SJCRH30 (cell line): ENCODE data around the gene NEUROG2. TPM values are rescaled to one million over a fixed set of nuclear protein-coding genes. Genes with fewer than 3 reads are reported as not detected.

Experiments used
- DNase-seq, 2 experiments: peaks; one replicate each; pipeline ENCODE4 v3.0.0-alpha.2; 2015 to 2020
- H3K27ac ChIP-seq: fragments of 250-450 bp; sonication (Bioruptor Pico); 2 replicates; pipeline ENCODE4 v1.5.1; 2020; ENCODE audit warnings: mild to moderate bottlenecking, moderate library complexity
- H3K27me3 ChIP-seq: fragments of 250-450 bp; sonication (Bioruptor Pico); 2 replicates; pipeline ENCODE4 v1.5.1; 2020; ENCODE audit warnings: mild to moderate bottlenecking, moderate library complexity
- H3K36me3 ChIP-seq: fragments of 250-450 bp; sonication (Bioruptor Pico); 2 replicates; pipeline ENCODE4 v1.5.1; 2020; ENCODE audit warnings: mild to moderate bottlenecking, moderate library complexity
- H3K4me1 ChIP-seq: fragments of 250-450 bp; sonication (Bioruptor Pico); 2 replicates; pipeline ENCODE4 v1.5.1; 2020; ENCODE audit warnings: mild to moderate bottlenecking, moderate library complexity
- H3K4me3 ChIP-seq: fragments of 250-450 bp; sonication (Bioruptor Pico); 2 replicates; pipeline ENCODE4 v1.5.1; 2020; ENCODE audit warnings: mild to moderate bottlenecking, moderate library complexity
- H3K9me3 ChIP-seq: fragments of 250-450 bp; sonication (Bioruptor Pico); replicated peaks from 2 replicates; pipeline ENCODE4 v1.5.1; 2020; ENCODE audit warnings: mild to moderate bottlenecking, moderate library complexity
- total RNA-seq: library from RNA; depleted of rRNA; stranded (reverse); fragments of >200 nt; shearing (Covaris generic); gene quantifications from 2 replicates; pipeline ENCODE4 v1.2.3, GENCODE V29; 2014; rRNA removed

The NEUROG2 gene
- total RNA-seq, 1 experiment from 2014 or later, result 0.55 TPM

GRCh38 chr4:112473985-112474384, 42.0 kb downstream of the NEUROG2 start:
- Histone ChIP-seq H3K4me1 (no peaks in the 10 kb centered on the region), H3K9me3 (no peaks in the 10 kb centered on the region), H3K36me3 (no peaks in the 10 kb centered on the region), H3K27me3 (no peaks in the 10 kb centered on the region), H3K27ac (no peak overlapping the region), H3K4me3 (no peak overlapping the region)
- DNase-seq, result no peak

GRCh38 chr4:112472318-112472717, 43.7 kb downstream of the NEUROG2 start:
- Histone ChIP-seq H3K4me1 (no peaks in the 10 kb centered on the region), H3K9me3 (no peaks in the 10 kb centered on the region), H3K27ac (no peak overlapping the region), H3K36me3 (no peaks in the 10 kb centered on the region), H3K4me3 (no peak overlapping the region), H3K27me3 (no peaks in the 10 kb centered on the region)
- no peak for DNase-seq

Other genes starting within 250 kb of the NEUROG2 start
- 17.8 and 25.4 TPM in 2 replicates for gene TIFA, start 230.3 kb downstream of the NEUROG2 start, total RNA-seq
- gene ALPK1, start 218.8 kb downstream of the NEUROG2 start, total RNA-seq, result 5.0 and 5.1 TPM in 2 replicates
- 32.5 and 42.0 TPM in 2 replicates for gene ZGRF1, start 120.7 kb upstream of the NEUROG2 start, total RNA-seq
- 59.7 and 62.2 TPM in 2 replicates for gene LARP7, start 121.0 kb upstream of the NEUROG2 start, total RNA-seq